GM23338 (cell line): ENCODE results near the gene IRF3. TPM values are rescaled to one million over a fixed set of nuclear protein-coding genes. Genes with fewer than 3 reads are reported as not detected.

Experiments
- ATAC-seq: fragments of 200-7000 bp; cut with Tn5 transposase; 3 replicates; pipeline ENCODE4 v1.9.1; 2020
- DNase-seq: peaks from one replicate; pipeline ENCODE4 v3.0.0-alpha.2; 2015; ENCODE audit warnings: low spot score
- H2AFZ ChIP-seq: fragments of 200-600 bp; sonication (generic); 2 replicates; pipeline ENCODE4 v1.8.0; 2016; ENCODE audit warnings: antibody characterized with exemption, mild to moderate bottlenecking, moderate library complexity
- H3F3A ChIP-seq: fragments of 200-600 bp; sonication (generic); replicated peaks from 2 replicates; pipeline ENCODE4 v1.8.0; 2017; ENCODE audit warnings: antibody characterized with exemption, mixed run types, low read depth
- H3K27ac ChIP-seq: fragments of 200-600 bp; sonication (generic); 2 replicates; pipeline ENCODE4 v1.6.1; 2016; ENCODE audit warnings: low read depth
- H3K27me3 ChIP-seq: fragments of 200-600 bp; sonication (generic); 2 replicates; pipeline ENCODE4 v1.8.0; 2016; ENCODE audit warnings: mild to moderate bottlenecking, mixed run types, moderate library complexity; ENCODE audit not compliant: insufficient read depth
- H3K36me3 ChIP-seq: fragments of 200-600 bp; sonication (generic); 2 replicates; pipeline ENCODE4 v1.8.0; 2016; ENCODE audit warnings: mild to moderate bottlenecking; ENCODE audit not compliant: insufficient read depth
- H3K4me1 ChIP-seq: fragments of 200-600 bp; sonication (generic); 2 replicates; pipeline ENCODE4 v1.8.0; 2016; ENCODE audit warnings: mild to moderate bottlenecking, moderate library complexity; ENCODE audit not compliant: insufficient read depth
- H3K4me2 ChIP-seq: fragments of 200-600 bp; sonication (generic); 2 replicates; pipeline ENCODE4 v1.7.1; 2017; ENCODE audit warnings: mixed run types
- H3K4me3 ChIP-seq: fragments of 200-600 bp; sonication (generic); 2 replicates; pipeline ENCODE4 v1.6.1; 2016; ENCODE audit warnings: mixed run types
- H3K79me2 ChIP-seq: fragments of 200-600 bp; sonication (generic); replicated peaks from 2 replicates; pipeline ENCODE4 v1.8.0; 2017; ENCODE audit warnings: mild to moderate bottlenecking; ENCODE audit not compliant: insufficient read depth
- H3K9me2 ChIP-seq: fragments of 200-600 bp; sonication (generic); 2 replicates; pipeline ENCODE4 v1.8.0; 2017; ENCODE audit not compliant: insufficient read depth
- H4K20me1 ChIP-seq: fragments of 200-600 bp; sonication (generic); replicated peaks from 2 replicates; pipeline ENCODE4 v1.8.0; 2017; ENCODE audit warnings: mild to moderate bottlenecking; ENCODE audit not compliant: insufficient read depth
- H3K27ac Mint-ChIP-seq: 2 replicates; pipeline ENCODE4 v1.8.0; 2020; ENCODE audit warnings: inconsistent platforms, mild to moderate bottlenecking, moderate library complexity, mixed read lengths
- H3K27me3 Mint-ChIP-seq: 3 replicates; pipeline ENCODE4 v1.8.0; 2022; ENCODE audit warnings: low read depth, mild to moderate bottlenecking, moderate library complexity, mixed read lengths, inconsistent platforms; ENCODE audit not compliant: insufficient read depth, poor library complexity
- H3K36me3 Mint-ChIP-seq: 3 replicates; pipeline ENCODE4 v1.8.0; 2021; ENCODE audit warnings: low read depth, mild to moderate bottlenecking, inconsistent platforms, moderate library complexity, mixed read lengths
- H3K4me1 Mint-ChIP-seq: 3 replicates; pipeline ENCODE4 v1.8.0; 2020; ENCODE audit warnings: mild to moderate bottlenecking, inconsistent platforms, mixed read lengths
- H3K4me3 Mint-ChIP-seq: 3 replicates; pipeline ENCODE4 v1.8.0; 2021; ENCODE audit warnings: moderate library complexity, mild to moderate bottlenecking, inconsistent platforms, mixed read lengths
- H3K9me3 Mint-ChIP-seq: 3 replicates; pipeline ENCODE4 v1.8.0; 2020; ENCODE audit warnings: moderate library complexity, mild to moderate bottlenecking, inconsistent platforms, mixed read lengths
- CREB1 ChIP-seq: fragments of 250-450 bp; sonication (Bioruptor Pico); IDR thresholded peaks from 2 replicates; pipeline ENCODE4 v1.5.0; 2020; ENCODE audit warnings: low read depth, mild to moderate bottlenecking, moderate library complexity
- EZH2phosphoT487 ChIP-seq: fragments of 200-600 bp; sonication (generic); IDR thresholded peaks from one replicate; pipeline ENCODE4 v1.8.1; 2018; ENCODE audit warnings: antibody characterized with exemption; ENCODE audit not compliant: unreplicated experiment
- NANOG ChIP-seq: IDR thresholded peaks from 2 replicates; pipeline ENCODE4 v1.6.1; 2016; ENCODE audit warnings: antibody characterized with exemption, borderline replicate concordance
- POLR2AphosphoS5 ChIP-seq: IDR thresholded peaks from 2 replicates; pipeline ENCODE4 v1.6.1; 2016; ENCODE audit warnings: antibody characterized with exemption, low read depth
- ZNF114 ChIP-seq: fragments of 250-450 bp; sonication (Bioruptor Pico); IDR thresholded peaks from 2 replicates; pipeline ENCODE4 v1.5.0; 2020; ENCODE audit warnings: mild to moderate bottlenecking, moderate library complexity
- ZNF331 ChIP-seq: fragments of 250-450 bp; sonication (Bioruptor Pico); IDR thresholded peaks from 2 replicates; pipeline ENCODE4 v1.5.0; 2020; ENCODE audit warnings: low read depth, mild to moderate bottlenecking, moderate library complexity
- polyA plus RNA-seq: library from polyadenylated mRNA; unstranded; fragments of >200 nt; fragmentation: Nextera tagmentation; extraction: Ambion mirVana; gene quantifications from 2 replicates; pipeline ENCODE4 v1.2.1, GENCODE V29; 2016
- total RNA-seq: library from RNA; depleted of rRNA; stranded (reverse); fragments of >200 nt; shearing (Covaris generic); gene quantifications from 2 replicates; pipeline ENCODE4 v1.2.3, GENCODE V29; 2014
- TF ChIP-seq, protein P1 (sequence below): fragments of 250-450 bp; sonication (Bioruptor Pico); IDR thresholded peaks from 2 replicates; pipeline ENCODE4 v1.5.0; 2020; ENCODE audit warnings: mild to moderate bottlenecking, moderate library complexity
- TF ChIP-seq, protein P2 (sequence below): IDR thresholded peaks from 2 replicates; pipeline ENCODE4 v1.6.1; 2016; ENCODE audit warnings: antibody characterized with exemption

Gene IRF3
- total and polyA plus RNA-seq, 2 experiments from 2014 or later, result 57.4 to 164 TPM

DNA sequence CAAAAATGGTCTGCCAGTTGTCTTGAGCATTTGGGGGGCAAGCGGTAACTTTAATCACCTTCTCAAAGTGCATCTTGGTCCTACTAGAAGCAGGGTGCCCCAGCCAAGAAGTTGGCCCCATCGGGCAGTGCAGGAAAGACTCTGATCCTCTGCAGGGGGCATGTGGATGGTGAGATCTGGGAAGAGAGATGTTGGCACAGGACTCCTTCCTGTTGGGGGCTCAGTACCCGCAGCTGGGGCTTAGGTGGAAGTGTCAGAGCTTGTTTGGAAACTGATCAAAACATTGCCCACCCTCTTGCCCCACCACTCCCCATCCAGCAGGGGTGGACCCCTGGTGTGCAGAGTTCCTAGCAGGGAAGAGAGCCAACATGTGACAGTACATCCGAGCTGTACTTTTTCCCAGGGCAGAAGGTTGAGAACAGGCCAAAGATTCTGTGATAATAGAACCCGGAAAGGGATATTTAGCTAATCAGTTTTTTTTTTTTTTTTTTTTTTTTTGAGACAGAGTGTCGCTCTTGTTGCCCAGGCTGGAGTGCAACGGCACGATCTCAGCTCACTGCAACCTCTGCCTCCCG, 34.6 kb downstream of the IRF3 start:
- H3K36me3 Mint-ChIP-seq, result peaks cover 25% of the 10 kb centered on the region
- Histone ChIP-seq H3K4me1 (peaks cover 12% of the 10 kb centered on the region; the same call in 1 of the 2 replicates), H3K9me2 (no peaks in the 10 kb centered on the region), H3K27me3 (no peaks in the 10 kb centered on the region), H4K20me1 (peaks cover 10% of the 10 kb centered on the region), H3F3A (peaks cover 40% of the 10 kb centered on the region), H3K27ac (peak overlapping the region; percentile 75), H3K4me2 (no peak overlapping the region), H3K4me3 (no peak overlapping the region), H3K79me2 (no peaks in the 10 kb centered on the region), H2AFZ (no peak overlapping the region), H3K36me3 (peaks cover 7% of the 10 kb centered on the region; the same call in 1 of the 2 replicates)
- peaks cover 2% of the 10 kb centered on the region; the same call in 1 of the 3 replicates for H3K9me3 Mint-ChIP-seq
- H3K27ac Mint-ChIP-seq, result no peak overlapping the region
- TF ChIP-seq CREB1 (CRISPR knock-in tag), result no peak
- TF ChIP-seq POLR2AphosphoS5, result peak; percentile 52; the same call in 1 of the 2 replicates
- H3K4me3 Mint-ChIP-seq, result 0 out of 3 replicates have a peak overlapping the region, but pooled peaks have one; percentile 28
- ATAC-seq, result peak; percentile 8; the same call in 2 of the 3 replicates
- DNase-seq, result no peak
- peaks cover 18% of the 10 kb centered on the region for H3K4me1 Mint-ChIP-seq
- H3K27me3 Mint-ChIP-seq, result peaks cover 25% of the 10 kb centered on the region

DNA sequence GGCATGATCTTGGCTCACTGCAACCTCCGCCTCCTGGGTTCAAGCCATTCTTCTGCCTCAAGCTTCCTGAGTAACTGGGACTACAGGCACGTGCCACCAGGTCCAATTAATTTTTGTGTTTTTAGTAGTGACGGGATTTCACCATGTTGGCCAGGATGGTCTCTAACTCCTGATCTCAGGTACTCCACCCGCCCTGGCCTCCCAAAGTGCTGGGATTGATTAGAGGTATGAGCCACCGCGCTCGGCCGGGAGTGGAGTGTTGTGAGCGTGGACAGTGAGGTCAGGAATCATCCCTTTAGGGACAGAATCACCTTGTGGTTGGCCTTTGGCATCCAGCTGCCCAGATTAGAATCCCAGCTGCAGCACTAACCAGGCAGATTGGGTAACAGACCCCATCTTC, 36.0 kb downstream of the IRF3 start:
- 0 out of 2 replicates have a peak overlapping the region, but pooled peaks have one; percentile 39 for H3K27ac ChIP-seq
- Mint-ChIP-seq H3K4me3 (no peak overlapping the region; the same call in 2 of the 3 replicates), H3K9me3 (no peaks in the 10 kb centered on the region; the same call in 2 of the 3 replicates), H3K27me3 (peaks cover 14% of the 10 kb centered on the region), H3K27ac (no peak overlapping the region), H3K4me1 (peaks cover 7% of the 10 kb centered on the region), H3K36me3 (peaks cover 28% of the 10 kb centered on the region)
- H3K4me2 ChIP-seq, result no peak overlapping the region
- no peak for ATAC-seq
- DNase-seq, result no peak
- H3K36me3 ChIP-seq, result peaks cover 7% of the 10 kb centered on the region; the same call in 1 of the 2 replicates
- no peak overlapping the region for H2AFZ ChIP-seq
- H3K27me3 ChIP-seq, result no peaks in the 10 kb centered on the region
- no peaks in the 10 kb centered on the region for H3K79me2 ChIP-seq
- TF ChIP-seq CREB1 (CRISPR knock-in tag) (no peak), EZH2phosphoT487 (no peak), NANOG (no peak), ZNF331 (no peak), ZNF114 (CRISPR knock-in tag) (no peak)
- TF ChIP-seq, protein P1, sequence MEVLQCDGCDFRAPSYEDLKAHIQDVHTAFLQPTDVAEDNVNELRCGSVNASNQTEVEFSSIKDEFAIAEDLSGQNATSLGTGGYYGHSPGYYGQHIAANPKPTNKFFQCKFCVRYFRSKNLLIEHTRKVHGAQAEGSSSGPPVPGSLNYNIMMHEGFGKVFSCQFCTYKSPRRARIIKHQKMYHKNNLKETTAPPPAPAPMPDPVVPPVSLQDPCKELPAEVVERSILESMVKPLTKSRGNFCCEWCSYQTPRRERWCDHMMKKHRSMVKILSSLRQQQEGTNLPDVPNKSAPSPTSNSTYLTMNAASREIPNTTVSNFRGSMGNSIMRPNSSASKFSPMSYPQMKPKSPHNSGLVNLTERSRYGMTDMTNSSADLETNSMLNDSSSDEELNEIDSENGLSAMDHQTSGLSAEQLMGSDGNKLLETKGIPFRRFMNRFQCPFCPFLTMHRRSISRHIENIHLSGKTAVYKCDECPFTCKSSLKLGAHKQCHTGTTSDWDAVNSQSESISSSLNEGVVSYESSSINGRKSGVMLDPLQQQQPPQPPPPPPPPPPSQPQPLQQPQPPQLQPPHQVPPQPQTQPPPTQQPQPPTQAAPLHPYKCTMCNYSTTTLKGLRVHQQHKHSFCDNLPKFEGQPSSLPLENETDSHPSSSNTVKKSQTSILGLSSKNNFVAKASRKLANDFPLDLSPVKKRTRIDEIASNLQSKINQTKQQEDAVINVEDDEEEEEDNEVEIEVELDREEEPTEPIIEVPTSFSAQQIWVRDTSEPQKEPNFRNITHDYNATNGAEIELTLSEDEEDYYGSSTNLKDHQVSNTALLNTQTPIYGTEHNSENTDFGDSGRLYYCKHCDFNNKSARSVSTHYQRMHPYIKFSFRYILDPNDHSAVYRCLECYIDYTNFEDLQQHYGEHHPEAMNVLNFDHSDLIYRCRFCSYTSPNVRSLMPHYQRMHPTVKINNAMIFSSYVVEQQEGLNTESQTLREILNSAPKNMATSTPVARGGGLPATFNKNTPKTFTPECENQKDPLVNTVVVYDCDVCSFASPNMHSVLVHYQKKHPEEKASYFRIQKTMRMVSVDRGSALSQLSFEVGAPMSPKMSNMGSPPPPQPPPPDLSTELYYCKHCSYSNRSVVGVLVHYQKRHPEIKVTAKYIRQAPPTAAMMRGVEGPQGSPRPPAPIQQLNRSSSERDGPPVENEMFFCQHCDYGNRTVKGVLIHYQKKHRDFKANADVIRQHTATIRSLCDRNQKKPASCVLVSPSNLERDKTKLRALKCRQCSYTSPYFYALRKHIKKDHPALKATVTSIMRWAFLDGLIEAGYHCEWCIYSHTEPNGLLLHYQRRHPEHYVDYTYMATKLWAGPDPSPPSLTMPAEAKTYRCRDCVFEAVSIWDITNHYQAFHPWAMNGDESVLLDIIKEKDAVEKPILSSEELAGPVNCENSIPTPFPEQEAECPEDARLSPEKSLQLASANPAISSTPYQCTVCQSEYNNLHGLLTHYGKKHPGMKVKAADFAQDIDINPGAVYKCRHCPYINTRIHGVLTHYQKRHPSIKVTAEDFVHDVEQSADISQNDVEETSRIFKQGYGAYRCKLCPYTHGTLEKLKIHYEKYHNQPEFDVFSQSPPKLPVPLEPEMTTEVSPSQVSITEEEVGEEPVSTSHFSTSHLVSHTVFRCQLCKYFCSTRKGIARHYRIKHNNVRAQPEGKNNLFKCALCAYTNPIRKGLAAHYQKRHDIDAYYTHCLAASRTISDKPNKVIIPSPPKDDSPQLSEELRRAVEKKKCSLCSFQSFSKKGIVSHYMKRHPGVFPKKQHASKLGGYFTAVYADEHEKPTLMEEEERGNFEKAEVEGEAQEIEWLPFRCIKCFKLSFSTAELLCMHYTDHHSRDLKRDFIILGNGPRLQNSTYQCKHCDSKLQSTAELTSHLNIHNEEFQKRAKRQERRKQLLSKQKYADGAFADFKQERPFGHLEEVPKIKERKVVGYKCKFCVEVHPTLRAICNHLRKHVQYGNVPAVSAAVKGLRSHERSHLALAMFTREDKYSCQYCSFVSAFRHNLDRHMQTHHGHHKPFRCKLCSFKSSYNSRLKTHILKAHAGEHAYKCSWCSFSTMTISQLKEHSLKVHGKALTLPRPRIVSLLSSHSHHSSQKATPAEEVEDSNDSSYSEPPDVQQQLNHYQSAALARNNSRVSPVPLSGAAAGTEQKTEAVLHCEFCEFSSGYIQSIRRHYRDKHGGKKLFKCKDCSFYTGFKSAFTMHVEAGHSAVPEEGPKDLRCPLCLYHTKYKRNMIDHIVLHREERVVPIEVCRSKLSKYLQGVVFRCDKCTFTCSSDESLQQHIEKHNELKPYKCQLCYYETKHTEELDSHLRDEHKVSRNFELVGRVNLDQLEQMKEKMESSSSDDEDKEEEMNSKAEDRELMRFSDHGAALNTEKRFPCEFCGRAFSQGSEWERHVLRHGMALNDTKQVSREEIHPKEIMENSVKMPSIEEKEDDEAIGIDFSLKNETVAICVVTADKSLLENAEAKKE, result no peak
- TF ChIP-seq, protein P2, sequence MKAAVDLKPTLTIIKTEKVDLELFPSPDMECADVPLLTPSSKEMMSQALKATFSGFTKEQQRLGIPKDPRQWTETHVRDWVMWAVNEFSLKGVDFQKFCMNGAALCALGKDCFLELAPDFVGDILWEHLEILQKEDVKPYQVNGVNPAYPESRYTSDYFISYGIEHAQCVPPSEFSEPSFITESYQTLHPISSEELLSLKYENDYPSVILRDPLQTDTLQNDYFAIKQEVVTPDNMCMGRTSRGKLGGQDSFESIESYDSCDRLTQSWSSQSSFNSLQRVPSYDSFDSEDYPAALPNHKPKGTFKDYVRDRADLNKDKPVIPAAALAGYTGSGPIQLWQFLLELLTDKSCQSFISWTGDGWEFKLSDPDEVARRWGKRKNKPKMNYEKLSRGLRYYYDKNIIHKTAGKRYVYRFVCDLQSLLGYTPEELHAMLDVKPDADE, result no peak
- H3F3A ChIP-seq, result peaks cover 31% of the 10 kb centered on the region
- peaks cover 5% of the 10 kb centered on the region; the same call in 1 of the 2 replicates for H3K4me1 ChIP-seq
- no peaks in the 10 kb centered on the region for H3K9me2 ChIP-seq
- H3K4me3 ChIP-seq, result no peak overlapping the region
- H4K20me1 ChIP-seq, result peaks cover 10% of the 10 kb centered on the region
